ENCODE data around the gene BEND6. TPM values are rescaled to one million over a fixed set of nuclear protein-coding genes. Genes with fewer than 3 reads are reported as not detected.

The BEND6 gene
- polyA plus RNA-seq, 1 donor (not counting 4 experiments of a cell fraction or from before 2014, with no cell fraction given): 1.0 TPM

GRCh38 chr6:56933650-56934049, 21.3 kb upstream of the BEND6 start:
- H3K27ac ChIP-seq (ENCODE audit: control insufficient read depth, insufficient read depth, low read length): no peak overlapping the region
- no peak overlapping the region for H3K4me2 ChIP-seq (ENCODE audit: control insufficient read depth, extremely low read depth, insufficient read depth, low read depth, low read length)
- H3K36me3 ChIP-seq (ENCODE audit: control insufficient read depth in 2 of 2, extremely low read depth in 1 of 2, insufficient read depth in 2 of 2, low read length in 2 of 2): no peaks in the 10 kb centered on the region
- no peak for DNase-seq (ENCODE audit: low read depth, low spot score)
- TF ChIP-seq EZH2 (IDR thresholded peaks at IDR 0.05; ENCODE audit: low read length): no peak
- TF ChIP-seq, protein P1, sequence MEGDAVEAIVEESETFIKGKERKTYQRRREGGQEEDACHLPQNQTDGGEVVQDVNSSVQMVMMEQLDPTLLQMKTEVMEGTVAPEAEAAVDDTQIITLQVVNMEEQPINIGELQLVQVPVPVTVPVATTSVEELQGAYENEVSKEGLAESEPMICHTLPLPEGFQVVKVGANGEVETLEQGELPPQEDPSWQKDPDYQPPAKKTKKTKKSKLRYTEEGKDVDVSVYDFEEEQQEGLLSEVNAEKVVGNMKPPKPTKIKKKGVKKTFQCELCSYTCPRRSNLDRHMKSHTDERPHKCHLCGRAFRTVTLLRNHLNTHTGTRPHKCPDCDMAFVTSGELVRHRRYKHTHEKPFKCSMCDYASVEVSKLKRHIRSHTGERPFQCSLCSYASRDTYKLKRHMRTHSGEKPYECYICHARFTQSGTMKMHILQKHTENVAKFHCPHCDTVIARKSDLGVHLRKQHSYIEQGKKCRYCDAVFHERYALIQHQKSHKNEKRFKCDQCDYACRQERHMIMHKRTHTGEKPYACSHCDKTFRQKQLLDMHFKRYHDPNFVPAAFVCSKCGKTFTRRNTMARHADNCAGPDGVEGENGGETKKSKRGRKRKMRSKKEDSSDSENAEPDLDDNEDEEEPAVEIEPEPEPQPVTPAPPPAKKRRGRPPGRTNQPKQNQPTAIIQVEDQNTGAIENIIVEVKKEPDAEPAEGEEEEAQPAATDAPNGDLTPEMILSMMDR (optimal IDR thresholded peaks at IDR 0.05 in 1 of 3, IDR thresholded peaks at IDR 0.05 in 1 of 3, conservative IDR thresholded peaks at IDR 0.05 in 1 of 3; ENCODE audit: extremely low read depth in 1 of 3, insufficient read depth in 2 of 3, low read length in 3 of 3): no peak
- FAIRE-seq: no peak
- dilution Hi-C loops (cut with MboI; ENCODE audit: extremely low pct_ligation_motif_present, low sequenced_read_pairs): no loop called here
- H3K9me1 ChIP-seq (ENCODE audit: control insufficient read depth, extremely low read depth, insufficient read depth, low read length): no peaks in the 10 kb centered on the region
- H3K4me1 ChIP-seq (ENCODE audit: control insufficient read depth, extremely low read depth, insufficient read depth, low read length): peaks cover 6% of the 10 kb centered on the region
- no peaks in the 10 kb centered on the region for H3K27me3 ChIP-seq (ENCODE audit: control insufficient read depth, extremely low read depth, insufficient read depth, low read length)
- no peak overlapping the region for H3K9ac ChIP-seq (ENCODE audit: control insufficient read depth, extremely low read depth, insufficient read depth, low read length)
- no peak overlapping the region for H3K4me3 ChIP-seq (ENCODE audit: control insufficient read depth in 2 of 3, extremely low read depth in 1 of 3, insufficient read depth in 2 of 3, low read depth in 1 of 3, low read length in 3 of 3)
- no peaks in the 10 kb centered on the region for H4K20me1 ChIP-seq (ENCODE audit: control insufficient read depth, extremely low read depth, insufficient read depth, low read length)
- H2AFZ ChIP-seq (ENCODE audit: control insufficient read depth, low read length): no peak overlapping the region
- no peaks in the 10 kb centered on the region for H3K9me3 ChIP-seq (ENCODE audit: control insufficient read depth, low read depth, low read length)
- H3K79me2 ChIP-seq (ENCODE audit: control insufficient read depth, insufficient read depth, low read length): no peaks in the 10 kb centered on the region

- H3K9ac ChIP-seq (ENCODE audit: control insufficient read depth, extremely low read depth, insufficient read depth, low read length): no peak overlapping the region
- no peaks in the 10 kb centered on the region for H3K79me2 ChIP-seq (ENCODE audit: control insufficient read depth, insufficient read depth, low read length)
- H3K4me1 ChIP-seq (ENCODE audit: control insufficient read depth, extremely low read depth, insufficient read depth, low read length): peaks cover 11% of the 10 kb centered on the region
- H4K20me1 ChIP-seq (ENCODE audit: control insufficient read depth, extremely low read depth, insufficient read depth, low read length): no peaks in the 10 kb centered on the region
- no peaks in the 10 kb centered on the region for H3K36me3 ChIP-seq (ENCODE audit: control insufficient read depth in 2 of 2, extremely low read depth in 1 of 2, insufficient read depth in 2 of 2, low read length in 2 of 2)
- no peak overlapping the region for H3K27ac ChIP-seq (ENCODE audit: control insufficient read depth, insufficient read depth, low read length)
- H3K27me3 ChIP-seq (ENCODE audit: control insufficient read depth, extremely low read depth, insufficient read depth, low read length): no peaks in the 10 kb centered on the region
- DNase-seq (ENCODE audit: low read depth, low spot score) (no peak), FAIRE-seq (no peak)
- no peak overlapping the region for H2AFZ ChIP-seq (ENCODE audit: control insufficient read depth, low read length)
- dilution Hi-C loops (cut with MboI; ENCODE audit: extremely low pct_ligation_motif_present, low sequenced_read_pairs): no loop called here
- H3K9me1 ChIP-seq (ENCODE audit: control insufficient read depth, extremely low read depth, insufficient read depth, low read length): no peaks in the 10 kb centered on the region
- H3K4me3 ChIP-seq (ENCODE audit: control insufficient read depth in 2 of 3, extremely low read depth in 1 of 3, insufficient read depth in 2 of 3, low read depth in 1 of 3, low read length in 3 of 3): no peak overlapping the region
- no peak overlapping the region for H3K4me2 ChIP-seq (ENCODE audit: control insufficient read depth, extremely low read depth, insufficient read depth, low read depth, low read length)
- TF ChIP-seq EZH2 (IDR thresholded peaks at IDR 0.05; ENCODE audit: low read length): no peak
- TF ChIP-seq, protein P1 (optimal IDR thresholded peaks at IDR 0.05 in 1 of 3, IDR thresholded peaks at IDR 0.05 in 1 of 3, conservative IDR thresholded peaks at IDR 0.05 in 1 of 3; ENCODE audit: extremely low read depth in 1 of 3, insufficient read depth in 2 of 3, low read length in 3 of 3): no peak
- no peaks in the 10 kb centered on the region for H3K9me3 ChIP-seq (ENCODE audit: control insufficient read depth, low read depth, low read length)
Measured at GRCh38 chr6:56934876-56935275, 20.0 kb upstream of the BEND6 start.

Data from keratinocyte (primary cell).